ENCODE data around the gene CD59. TPM values are rescaled to one million over a fixed set of nuclear protein-coding genes. Genes with fewer than 3 reads are reported as not detected.

The CD59 gene
- total and polyA plus RNA-seq, 10 of the 15 experiments (the other 5 are each of a cell fraction or from before 2014, with no cell fraction given) = 55.5 to 256 (median 181) TPM

DNA sequence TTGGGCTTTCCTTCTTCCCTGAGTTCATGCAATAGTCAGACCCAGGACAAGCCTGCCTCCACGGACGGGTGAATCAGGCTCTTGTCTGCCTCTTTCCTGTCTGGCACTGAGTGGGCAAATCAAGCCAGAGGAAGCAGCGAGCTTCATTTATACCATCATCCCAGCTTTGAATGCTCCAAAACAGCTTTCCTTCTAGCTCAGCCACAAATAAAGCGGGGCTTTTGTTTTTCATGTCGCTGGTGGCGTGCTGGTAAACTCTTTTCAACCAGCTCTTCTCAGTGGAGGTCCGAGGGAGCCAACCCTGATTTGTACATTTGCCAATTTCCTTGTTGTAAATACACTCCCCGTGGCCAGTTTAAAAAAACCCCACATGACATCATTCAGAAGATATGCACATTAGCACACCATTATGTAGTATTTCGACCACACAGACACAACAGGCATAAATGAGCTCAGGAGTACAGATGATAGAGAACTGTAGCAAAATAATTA, 44.2 kb downstream of the CD59 start (continued):
- TF ChIP-seq POLR2AphosphoS5 (IDR thresholded peaks at IDR 0.05; ENCODE audit: low read length) (no peak), CBX3 (IDR thresholded peaks at IDR 0.05; ENCODE audit: borderline replicate concordance, low read depth) (no peak)

- ChIA-PET POLR2A (no interaction called here), SMC1A (ENCODE audit: uncharacterized antibody, unreplicated experiment) (interaction anchor here (0.6 to 6.2 kb wide), 7 partner anchors 9 to 525 kb away, joined by 3 to 30 read pairs (median 5); partner anchors contain the start of gene C11orf91), RAD21 (ENCODE audit: unreplicated experiment) (interaction anchor here (1.3 to 2.1 kb wide), 2 partner anchors 51 to 328 kb away, joined by 4 to 14 read pairs; no protein-coding TSS in a partner anchor), CTCF (interaction anchor here (0.9 to 5.2 kb wide), 4 partner anchors 13 to 337 kb away, joined by 3 to 42 read pairs (median 14); no protein-coding TSS in a partner anchor)
- no peaks in the 10 kb centered on the region for H3K79me2 ChIP-seq (ENCODE audit: control insufficient read depth, insufficient read depth, low read length)
- in situ Hi-C loops (cut with MboI) (no loop called here), intact Hi-C loops (cut with micrococcal nuclease; ENCODE audit: unreplicated experiment) (no loop called here)
- 61% methylated on average over 6 of the region's 6 CpGs for WGBS (ENCODE audit: insufficient coverage, insufficient replicate concordance, low lambda C conversion rate, missing lambda C conversion rate)
- no peak overlapping the region for H3K27ac ChIP-seq (ENCODE audit: control insufficient read depth, insufficient read depth)
- peaks cover 12% of the 10 kb centered on the region for H3K4me1 ChIP-seq (ENCODE audit: control insufficient read depth, insufficient read depth, low read length)
- no peak for DNase-seq (ENCODE audit: low read depth, low spot score)
- no peak overlapping the region for H3K4me3 ChIP-seq
- no peaks in the 10 kb centered on the region for H3K36me3 ChIP-seq (ENCODE audit: control insufficient read depth in 2 of 2, insufficient read depth in 2 of 2, low read length in 1 of 2)
- ATAC-seq = no peak
- H3K27me3 ChIP-seq (replicated peaks in 1 of 2; ENCODE audit: control insufficient read depth in 2 of 2, insufficient read depth in 2 of 2, low read length in 1 of 2) = no peaks in the 10 kb centered on the region
- BruUV-seq (replicated peaks) = no TSS peak
- no peak for FAIRE-seq
- H3K4me2 ChIP-seq (ENCODE audit: control insufficient read depth, insufficient read depth) = no peak overlapping the region
- TF ChIP-seq LARP7 (IDR thresholded peaks at IDR 0.05) (no peak), ZZZ3 (IDR thresholded peaks at IDR 0.05; ENCODE audit: control insufficient read depth, insufficient read length, low read depth) (no peak), USF1 (IDR thresholded peaks at IDR 0.05; ENCODE audit: borderline replicate concordance, extremely low read length, insufficient read depth, low read depth, low read length) (no peak), CBFB (IDR thresholded peaks at IDR 0.05; ENCODE audit: low read depth) (no peak), RELA (IDR thresholded peaks at IDR 0.05; ENCODE audit: borderline replicate concordance, partially characterized antibody) (no peak), WRNIP1 (IDR thresholded peaks at IDR 0.05; ENCODE audit: borderline replicate concordance, low read depth, low read length) (no peak), GABPA (IDR thresholded peaks at IDR 0.05; ENCODE audit: low read depth) (no peak), HDAC2 (IDR thresholded peaks at IDR 0.05) (no peak), TARDBP (IDR thresholded peaks at IDR 0.05; ENCODE audit: borderline replicate concordance) (no peak), FOXK2 (IDR thresholded peaks at IDR 0.05) (no peak), RAD51 (IDR thresholded peaks at IDR 0.05) (no peak), NR2C2 (IDR thresholded peaks at IDR 0.05; ENCODE audit: borderline replicate concordance, control insufficient read depth, insufficient read length, low read depth) (no peak)
- TF ChIP-seq, protein P1, sequence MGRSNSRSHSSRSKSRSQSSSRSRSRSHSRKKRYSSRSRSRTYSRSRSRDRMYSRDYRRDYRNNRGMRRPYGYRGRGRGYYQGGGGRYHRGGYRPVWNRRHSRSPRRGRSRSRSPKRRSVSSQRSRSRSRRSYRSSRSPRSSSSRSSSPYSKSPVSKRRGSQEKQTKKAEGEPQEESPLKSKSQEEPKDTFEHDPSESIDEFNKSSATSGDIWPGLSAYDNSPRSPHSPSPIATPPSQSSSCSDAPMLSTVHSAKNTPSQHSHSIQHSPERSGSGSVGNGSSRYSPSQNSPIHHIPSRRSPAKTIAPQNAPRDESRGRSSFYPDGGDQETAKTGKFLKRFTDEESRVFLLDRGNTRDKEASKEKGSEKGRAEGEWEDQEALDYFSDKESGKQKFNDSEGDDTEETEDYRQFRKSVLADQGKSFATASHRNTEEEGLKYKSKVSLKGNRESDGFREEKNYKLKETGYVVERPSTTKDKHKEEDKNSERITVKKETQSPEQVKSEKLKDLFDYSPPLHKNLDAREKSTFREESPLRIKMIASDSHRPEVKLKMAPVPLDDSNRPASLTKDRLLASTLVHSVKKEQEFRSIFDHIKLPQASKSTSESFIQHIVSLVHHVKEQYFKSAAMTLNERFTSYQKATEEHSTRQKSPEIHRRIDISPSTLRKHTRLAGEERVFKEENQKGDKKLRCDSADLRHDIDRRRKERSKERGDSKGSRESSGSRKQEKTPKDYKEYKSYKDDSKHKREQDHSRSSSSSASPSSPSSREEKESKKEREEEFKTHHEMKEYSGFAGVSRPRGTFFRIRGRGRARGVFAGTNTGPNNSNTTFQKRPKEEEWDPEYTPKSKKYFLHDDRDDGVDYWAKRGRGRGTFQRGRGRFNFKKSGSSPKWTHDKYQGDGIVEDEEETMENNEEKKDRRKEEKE (IDR thresholded peaks at IDR 0.05) = no peak
- H3K9ac ChIP-seq (ENCODE audit: control insufficient read depth, insufficient read depth, low read length) = no peak overlapping the region
- no peaks in the 10 kb centered on the region for H4K20me1 ChIP-seq (ENCODE audit: control insufficient read depth, insufficient read depth)
- H3K9me3 ChIP-seq (replicated peaks; ENCODE audit: control insufficient read depth, insufficient read depth, low read length) = peaks cover 5% of the 10 kb centered on the region; the same call in 2 of the 3 replicates
- H2AFZ ChIP-seq (ENCODE audit: control insufficient read depth, low read depth, low read length) = no peak overlapping the region
Measured at GRCh38 chr11:33691066-33691864, 45.0 kb downstream of the CD59 start.
